Keratinocyte (primary cell): ENCODE data around the gene TSPAN11. TPM values are rescaled to one million over a fixed set of nuclear protein-coding genes. Genes with fewer than 3 reads are reported as not detected.

Experiments used
- DNase-seq: peaks from one replicate; pipeline ENCODE4 v3.0.0-alpha.2; 2011; ENCODE audit warnings: low read depth, missing footprints, low spot score
- FAIRE-seq: peaks from 2 replicates; lab custom pipeline; 2011; peaks lifted over from hg19 to GRCh38; lab: Jason Lieb, UNC
- H2AFZ ChIP-seq: 2 replicates; pipeline ENCODE4 v1.6.0; 2012; ENCODE audit warnings: low read length, control low read depth, inconsistent platforms; ENCODE audit not compliant: control insufficient read depth
- H3K27ac ChIP-seq: 2 replicates; pipeline ENCODE4 v1.5.1; 2011; ENCODE audit warnings: low read length; ENCODE audit not compliant: control insufficient read depth, insufficient read depth
- H3K27me3 ChIP-seq: 3 replicates; pipeline ENCODE4 v1.6.0; 2011; ENCODE audit warnings: low read length; ENCODE audit not compliant: control insufficient read depth, insufficient read depth; ENCODE audit errors: extremely low read depth
- H3K36me3 ChIP-seq, 2 experiments: 2 replicates in 1 of 2; 3 replicates in 1 of 2; pipeline ENCODE4 v1.5.1; 2011; ENCODE audit warnings: low read length in 2 of 2, mild to moderate bottlenecking in 1 of 2; ENCODE audit not compliant: control insufficient read depth in 2 of 2, insufficient read depth in 2 of 2; ENCODE audit errors: extremely low read depth in 1 of 2
- H3K4me1 ChIP-seq: 3 replicates; pipeline ENCODE4 v1.5.1; 2011; ENCODE audit warnings: low read length; ENCODE audit not compliant: control insufficient read depth, insufficient read depth; ENCODE audit errors: extremely low read depth
- H3K4me2 ChIP-seq: 3 replicates; pipeline ENCODE4 v1.6.0; 2011; ENCODE audit warnings: low read depth, low read length; ENCODE audit not compliant: control insufficient read depth, insufficient read depth; ENCODE audit errors: extremely low read depth
- H3K4me3 ChIP-seq, 3 experiments: fragments of 200-600 bp in 1 of 3; sonication (generic) in 1 of 3; 2 replicates in 2 of 3; 3 replicates in 1 of 3; pipeline ENCODE4 v1.5.1; 2011 to 2016; ENCODE audit warnings: low read length in 3 of 3, mild to moderate bottlenecking in 3 of 3, control low read depth in 2 of 3, inconsistent platforms in 1 of 3, low read depth in 1 of 3, mixed read lengths in 1 of 3, mixed run types in 1 of 3, moderate library complexity in 1 of 3; ENCODE audit not compliant: control insufficient read depth in 2 of 3, insufficient read depth in 2 of 3; ENCODE audit errors: extremely low read depth in 1 of 3
- H3K79me2 ChIP-seq: 2 replicates; pipeline ENCODE4 v1.6.0; 2012; ENCODE audit warnings: low read length; ENCODE audit not compliant: control insufficient read depth, insufficient read depth
- H3K9ac ChIP-seq: 3 replicates; pipeline ENCODE4 v1.6.0; 2011; ENCODE audit warnings: low read length; ENCODE audit not compliant: control insufficient read depth, insufficient read depth; ENCODE audit errors: extremely low read depth
- H3K9me1 ChIP-seq: 3 replicates; pipeline ENCODE4 v1.6.0; 2011; ENCODE audit warnings: low read length; ENCODE audit not compliant: control insufficient read depth, insufficient read depth; ENCODE audit errors: extremely low read depth
- H3K9me3 ChIP-seq: 2 replicates; pipeline ENCODE4 v1.5.1; 2012; ENCODE audit warnings: low read depth, low read length; ENCODE audit not compliant: control insufficient read depth
- H4K20me1 ChIP-seq: 3 replicates; pipeline ENCODE4 v1.6.0; 2011; ENCODE audit warnings: low read length; ENCODE audit not compliant: control insufficient read depth, insufficient read depth; ENCODE audit errors: extremely low read depth
- EZH2 ChIP-seq: IDR thresholded peaks from one replicate; pipeline ENCODE4 v1.6.1; 2012; ENCODE audit warnings: inconsistent platforms, mild to moderate bottlenecking, low read length, moderate library complexity
- dilution Hi-C: fragments of 300-500 bp; cut with MboI; formaldehyde crosslinking; loops from one replicate; pipeline ENCODE4 v1.7.0; 2020; ENCODE audit warnings: low sequenced_read_pairs; ENCODE audit not compliant: extremely low pct_ligation_motif_present
- polyA plus RNA-seq, 5 experiments: library from polyadenylated mRNA; depleted of rRNA in 3 of 5; stranded (reverse) in 3 of 5; stranded (forward) in 1 of 5; unstranded in 1 of 5; fragments of >200 nt; gene quantifications; 1 replicate in 1 of 5; 2 replicates in 3 of 5; 3 replicates in 1 of 5; pipeline versions ENCODE4 v1.2.1 to v1.2.3, GENCODE V29; 2011 to 2012; ENCODE audit warnings: missing spikeins in 2 of 5, low read depth in 1 of 5, low replicate concordance in 1 of 5
- TF ChIP-seq, protein P1 (sequence below), 3 experiments: IDR thresholded peaks in 1 of 3; conservative IDR thresholded peaks in 1 of 3; optimal IDR thresholded peaks in 1 of 3; 2 replicates in 2 of 3; 3 replicates in 1 of 3; pipeline versions ENCODE3 to v1.5.1; 2011; ENCODE audit warnings: low read length in 3 of 3, mild to moderate bottlenecking in 3 of 3, moderate library complexity in 2 of 3, control low read depth in 1 of 3, inconsistent platforms in 1 of 3; ENCODE audit not compliant: insufficient read depth in 2 of 3; ENCODE audit errors: extremely low read depth in 1 of 3

Gene TSPAN11
- polyA plus RNA-seq, 1 donor (not counting 4 experiments of a cell fraction or from before 2014, with no cell fraction given) = not detected

DNA sequence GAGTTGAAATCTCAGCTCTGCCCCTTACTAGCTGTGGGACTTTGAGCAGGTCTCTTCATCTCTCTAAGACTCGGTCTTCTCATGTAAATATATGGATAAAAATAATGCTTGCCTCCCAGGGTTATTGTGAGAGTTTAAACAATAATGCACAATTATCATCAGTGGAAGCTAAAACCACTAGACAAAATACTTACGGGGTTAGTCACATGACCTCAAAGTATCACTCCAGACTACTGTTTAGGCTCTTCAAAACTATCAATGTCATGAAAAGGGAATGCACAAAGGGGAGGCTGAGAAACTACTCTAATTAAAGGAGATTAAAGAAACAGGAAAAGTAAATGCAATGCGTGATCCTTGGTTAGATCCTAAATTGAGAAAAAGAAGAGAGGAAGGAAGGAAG, 24.5 kb upstream of the TSPAN11 start:
- dilution Hi-C loops = no loop called here
- Histone ChIP-seq H3K9me3 (no peaks in the 10 kb centered on the region), H4K20me1 (no peaks in the 10 kb centered on the region), H3K79me2 (no peaks in the 10 kb centered on the region), H3K4me3 (no peak overlapping the region), H3K4me2 (no peak overlapping the region), H3K36me3 (no peaks in the 10 kb centered on the region), H3K9ac (no peak overlapping the region), H2AFZ (no peak overlapping the region), H3K27me3 (no peaks in the 10 kb centered on the region), H3K4me1 (no peaks in the 10 kb centered on the region), H3K27ac (no peak overlapping the region), H3K9me1 (no peaks in the 10 kb centered on the region)
- FAIRE-seq (no peak), DNase-seq (no peak)
- TF ChIP-seq, protein P1, sequence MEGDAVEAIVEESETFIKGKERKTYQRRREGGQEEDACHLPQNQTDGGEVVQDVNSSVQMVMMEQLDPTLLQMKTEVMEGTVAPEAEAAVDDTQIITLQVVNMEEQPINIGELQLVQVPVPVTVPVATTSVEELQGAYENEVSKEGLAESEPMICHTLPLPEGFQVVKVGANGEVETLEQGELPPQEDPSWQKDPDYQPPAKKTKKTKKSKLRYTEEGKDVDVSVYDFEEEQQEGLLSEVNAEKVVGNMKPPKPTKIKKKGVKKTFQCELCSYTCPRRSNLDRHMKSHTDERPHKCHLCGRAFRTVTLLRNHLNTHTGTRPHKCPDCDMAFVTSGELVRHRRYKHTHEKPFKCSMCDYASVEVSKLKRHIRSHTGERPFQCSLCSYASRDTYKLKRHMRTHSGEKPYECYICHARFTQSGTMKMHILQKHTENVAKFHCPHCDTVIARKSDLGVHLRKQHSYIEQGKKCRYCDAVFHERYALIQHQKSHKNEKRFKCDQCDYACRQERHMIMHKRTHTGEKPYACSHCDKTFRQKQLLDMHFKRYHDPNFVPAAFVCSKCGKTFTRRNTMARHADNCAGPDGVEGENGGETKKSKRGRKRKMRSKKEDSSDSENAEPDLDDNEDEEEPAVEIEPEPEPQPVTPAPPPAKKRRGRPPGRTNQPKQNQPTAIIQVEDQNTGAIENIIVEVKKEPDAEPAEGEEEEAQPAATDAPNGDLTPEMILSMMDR (optimal IDR thresholded peaks at IDR 0.05 in 1 of 3, IDR thresholded peaks at IDR 0.05 in 1 of 3, conservative IDR thresholded peaks at IDR 0.05 in 1 of 3; ENCODE audit: extremely low read depth in 1 of 3, insufficient read depth in 2 of 3, low read length in 3 of 3) = no peak
- no peak for TF ChIP-seq EZH2

DNA sequence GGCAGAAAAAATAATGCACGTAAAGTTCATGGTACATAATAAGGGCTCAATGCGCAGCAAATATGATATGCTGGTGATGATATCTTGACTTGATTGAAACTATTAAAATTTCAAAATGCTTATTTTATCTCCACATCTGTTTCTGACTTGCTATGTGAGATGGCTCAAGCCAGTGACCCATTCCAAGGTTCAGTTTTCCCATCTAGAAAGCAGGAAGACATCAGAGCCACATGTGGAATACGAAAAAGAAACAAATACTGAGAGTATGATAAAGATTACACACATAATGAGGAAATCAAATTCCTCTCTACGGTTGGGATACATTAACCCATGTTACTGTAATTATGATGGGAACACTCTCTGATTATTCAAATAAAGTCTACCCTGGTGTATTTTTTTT, 24.0 kb upstream of the TSPAN11 start:
- H3K27ac ChIP-seq = no peak overlapping the region
- H3K4me3 ChIP-seq = no peak overlapping the region
- no peak overlapping the region for H3K9ac ChIP-seq
- no peaks in the 10 kb centered on the region for H3K36me3 ChIP-seq
- no peaks in the 10 kb centered on the region for H3K9me1 ChIP-seq
- no peak for FAIRE-seq
- DNase-seq = no peak
- no peaks in the 10 kb centered on the region for H3K9me3 ChIP-seq
- H3K4me1 ChIP-seq = no peaks in the 10 kb centered on the region
- H3K27me3 ChIP-seq = no peaks in the 10 kb centered on the region
- dilution Hi-C loops = no loop called here
- H2AFZ ChIP-seq = no peak overlapping the region
- no peak overlapping the region for H3K4me2 ChIP-seq
- no peaks in the 10 kb centered on the region for H3K79me2 ChIP-seq
- no peaks in the 10 kb centered on the region for H4K20me1 ChIP-seq
- TF ChIP-seq, protein P1 (optimal IDR thresholded peaks at IDR 0.05 in 1 of 3, IDR thresholded peaks at IDR 0.05 in 1 of 3, conservative IDR thresholded peaks at IDR 0.05 in 1 of 3; ENCODE audit: extremely low read depth in 1 of 3, insufficient read depth in 2 of 3, low read length in 3 of 3) = no peak
- no peak for TF ChIP-seq EZH2
